HG02642 (cell line): ENCODE data around the gene CADPS2.
"Not testable (repeated sequence)": the region's sequence is repeated elsewhere in the genome, so short reads cannot be mapped to it uniquely, and the experiment has no call there.

Experiments used
- ATAC-seq: cut with Tn5 transposase; IDR thresholded peaks from one replicate; pipeline ENCODE4 v1.9.1; 2021; ENCODE audit warnings: mild to moderate bottlenecking; ENCODE audit not compliant: unreplicated experiment, poor library complexity

CADPS2 gene

GRCh38 chr7:122304996-122305421 is 581.3 kb downstream of the CADPS2 start:
- no peak for ATAC-seq

GRCh38 chr7:122304319-122304975 is 581.8 kb downstream of the CADPS2 start, which contains the start of gene FEZF1:
Gene FEZF1 (minus strand): TSS chr7:122304750. CDS start chr7:122304437, 313 bp downstream.
- no peak for ATAC-seq

GRCh38 chr7:122303531-122304318 is 582.5 kb downstream of the CADPS2 start:
- ATAC-seq: no peak

DNA sequence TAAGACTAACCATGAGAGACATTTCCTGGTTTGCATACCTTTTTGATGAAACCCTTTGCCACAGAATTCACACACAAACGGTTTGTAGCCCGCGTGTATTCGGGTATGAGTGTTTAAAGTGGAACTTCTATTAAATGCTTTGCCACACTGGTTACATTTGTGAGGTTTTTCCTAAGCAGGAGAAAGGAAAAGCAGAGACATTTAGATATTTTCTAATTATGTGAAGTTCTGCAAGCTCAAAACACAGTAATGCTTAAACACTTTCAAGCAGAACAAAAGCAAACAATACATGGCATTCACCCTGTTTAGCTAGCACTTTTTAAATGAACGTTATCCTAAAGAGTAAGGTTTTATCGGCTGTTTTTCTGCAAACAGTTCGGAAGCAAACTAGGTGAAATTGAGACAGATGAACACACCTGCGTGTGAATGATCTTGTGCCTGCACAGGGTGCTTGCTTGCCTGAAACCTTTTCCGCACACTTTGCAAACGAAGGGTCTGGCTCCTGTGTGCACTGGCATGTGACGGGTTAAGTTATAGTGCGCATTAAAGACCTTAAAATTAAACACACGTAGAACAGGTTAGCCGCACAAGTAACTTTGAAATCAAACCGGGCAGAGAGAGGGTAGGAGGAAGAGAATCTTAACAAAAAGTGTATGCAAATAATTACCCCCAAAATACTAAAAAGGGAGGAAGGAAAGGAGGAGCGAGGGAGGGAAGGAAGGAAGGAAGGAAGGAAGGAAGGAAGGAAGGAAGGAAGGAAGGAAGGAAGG is 583.3 kb downstream of the CADPS2 start:
- ATAC-seq: no peak

DNA sequence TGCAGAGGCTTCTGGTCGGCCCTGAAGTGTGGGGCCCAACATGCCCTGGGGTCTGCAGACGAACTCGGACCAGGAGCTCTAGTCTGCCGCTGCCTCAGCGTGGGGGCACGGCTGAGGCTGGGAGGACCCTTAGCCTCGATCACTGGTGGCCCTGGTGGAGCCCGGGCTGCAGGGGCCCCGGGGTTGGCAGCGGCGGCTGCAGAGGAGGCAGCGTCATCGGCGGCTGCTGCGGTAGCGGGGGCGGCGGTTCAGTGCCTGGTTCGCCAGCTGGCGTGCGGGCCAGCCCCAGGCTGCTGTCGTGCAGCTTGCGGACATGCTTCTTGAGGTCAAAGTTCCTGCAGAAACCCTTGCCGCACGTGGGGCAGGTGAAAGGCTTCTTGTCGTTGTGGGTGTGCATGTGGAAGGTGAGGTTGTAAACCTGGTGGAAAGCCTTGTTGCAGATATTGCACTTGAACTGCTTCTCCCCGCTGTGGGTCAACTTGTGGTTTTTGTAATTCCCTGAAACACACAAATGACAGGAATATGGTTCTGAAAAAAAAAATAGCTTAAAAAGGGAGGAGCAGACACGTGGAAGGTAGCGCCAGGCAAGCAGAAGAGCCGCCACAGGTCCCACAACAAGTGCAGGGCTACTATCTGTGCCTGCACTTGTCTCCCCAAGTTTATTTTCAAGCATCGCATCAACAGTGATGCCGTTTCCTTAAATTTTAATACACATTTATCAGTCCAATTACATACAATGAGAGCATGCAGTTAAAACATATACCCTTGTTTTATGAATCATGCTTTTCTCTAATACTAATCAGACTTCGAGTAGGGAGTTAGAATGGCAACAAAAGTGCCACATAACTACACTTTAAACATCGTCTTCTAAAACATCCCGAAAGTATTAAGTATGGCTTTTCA is 584.2 kb downstream of the CADPS2 start:
- no peak for ATAC-seq

DNA sequence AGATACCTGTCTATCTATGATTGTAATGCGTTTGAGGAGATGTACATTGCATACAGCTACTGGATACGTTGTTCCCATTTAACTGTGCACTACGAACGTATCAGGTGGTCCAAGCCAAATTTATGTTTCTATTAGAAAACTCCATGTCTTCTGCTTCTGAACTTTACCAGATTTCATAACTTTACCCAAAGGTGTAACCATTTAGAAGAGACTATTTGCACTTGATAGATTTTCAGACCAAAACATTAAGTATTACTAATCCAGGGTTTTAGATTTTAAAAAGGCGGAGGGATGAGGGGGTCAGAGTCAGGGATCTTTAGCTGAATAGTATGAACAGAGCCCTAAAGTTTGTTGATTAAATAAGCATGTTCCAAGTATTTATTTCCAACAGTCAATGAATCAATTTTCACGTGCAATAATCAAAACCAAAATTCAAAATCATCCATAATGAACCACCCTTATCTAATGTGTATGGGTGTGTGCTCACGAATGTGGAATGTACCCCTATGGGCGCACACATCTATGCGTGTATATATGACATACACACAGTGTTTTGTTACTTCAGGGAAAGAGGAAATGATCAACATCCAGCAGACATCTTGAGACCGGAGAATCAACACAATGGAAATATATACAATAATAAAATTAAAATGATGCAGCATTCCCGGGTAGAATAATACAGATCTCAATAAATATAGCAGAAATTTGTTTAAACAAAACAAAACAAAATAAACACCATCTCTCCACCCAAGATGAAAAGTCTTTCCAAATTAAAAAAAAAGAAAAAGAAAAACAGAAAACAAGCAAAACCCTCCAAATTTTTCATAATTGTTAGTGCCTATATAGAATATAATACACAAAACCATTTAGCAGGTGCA is 585.1 kb downstream of the CADPS2 start:
- ATAC-seq: no peak

- ATAC-seq: no peak
These were observed 585.9 kb downstream of the CADPS2 start for GRCh38 chr7:122300211-122300932.

GRCh38 chr7:122299624-122300210 is 586.5 kb downstream of the CADPS2 start:
- no peak for ATAC-seq

DNA sequence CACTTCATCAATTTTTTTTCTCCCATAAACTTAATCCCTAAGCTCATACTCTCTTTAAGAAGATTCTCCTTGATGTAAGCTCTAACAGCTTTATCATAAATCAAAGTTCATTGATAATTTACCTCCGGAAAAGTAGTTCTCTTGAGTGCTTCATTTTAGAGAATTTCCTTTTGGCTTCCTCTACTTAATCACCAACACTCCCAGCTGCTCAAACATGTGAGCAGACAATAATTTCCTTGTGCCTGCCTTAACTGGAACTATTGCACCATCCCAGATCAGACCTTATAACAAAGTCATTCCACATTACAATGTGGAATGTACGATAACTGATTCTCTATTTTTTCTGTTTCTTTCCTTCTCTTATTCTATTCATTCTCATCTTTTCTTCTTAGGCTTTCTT is 587.6 kb downstream of the CADPS2 start:
- ATAC-seq: no peak

GRCh38 chr7:122298131-122298530 is 588.1 kb downstream of the CADPS2 start:
- no peak for ATAC-seq

DNA sequence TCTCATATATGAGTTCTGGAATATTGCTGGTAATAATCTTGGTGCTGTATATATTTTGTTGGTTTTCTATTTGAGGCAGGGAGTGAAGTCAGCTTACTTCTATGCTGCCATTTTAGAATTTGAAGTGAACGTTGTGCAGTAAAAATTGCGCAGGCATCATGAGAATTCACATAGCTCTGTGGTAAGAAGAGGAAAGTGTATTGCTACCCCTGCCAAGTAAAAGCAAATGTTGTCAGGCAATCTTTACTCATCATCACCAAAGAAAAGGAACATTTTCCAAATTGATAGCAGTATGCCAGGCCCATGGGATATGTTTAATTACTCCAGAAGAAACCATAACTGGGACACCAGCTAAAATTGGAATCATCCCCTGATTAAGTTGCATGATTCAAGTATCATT is 595.1 kb downstream of the CADPS2 start:
- ATAC-seq: no peak

GRCh38 chr7:122290476-122290875 is 595.8 kb downstream of the CADPS2 start:
- ATAC-seq: no peak

DNA sequence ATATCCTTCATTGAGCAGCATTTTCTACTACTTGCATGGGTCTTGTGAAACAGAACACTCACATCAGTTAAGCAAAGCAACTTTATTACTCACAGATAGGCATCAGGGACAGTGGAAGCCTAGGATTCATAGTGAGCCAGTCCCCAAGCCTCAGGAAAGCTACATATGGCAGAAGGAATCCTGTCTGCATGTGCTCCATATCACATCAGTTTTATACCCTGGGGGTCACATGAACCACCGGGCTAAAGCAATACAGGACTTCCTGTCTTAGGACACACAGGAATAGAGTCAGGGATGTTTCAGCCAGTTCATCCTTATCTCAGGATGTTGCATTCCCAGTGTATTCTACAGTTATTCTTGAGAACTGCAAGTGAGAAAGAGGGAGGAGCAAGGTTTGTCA is 596.8 kb downstream of the CADPS2 start:
- no peak for ATAC-seq

DNA sequence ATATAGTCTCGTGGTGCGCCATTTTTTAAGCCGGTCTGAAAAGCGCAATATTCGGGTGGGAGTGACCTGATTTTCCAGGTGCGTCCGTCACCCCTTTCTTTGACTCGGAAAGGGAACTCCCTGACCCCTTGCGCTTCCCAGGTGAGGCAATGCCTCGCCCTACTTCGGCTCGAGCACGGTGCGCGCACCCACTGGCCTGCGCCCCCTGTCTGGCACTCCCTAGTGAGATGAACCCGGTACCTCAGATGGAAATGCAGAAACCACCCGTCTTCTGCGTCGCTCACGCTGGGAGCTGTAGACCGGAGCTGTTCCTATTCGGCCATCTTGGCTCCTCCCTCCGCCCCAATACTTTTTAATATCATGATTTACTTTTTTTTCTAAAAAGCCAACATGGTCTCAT is 601.7 kb downstream of the CADPS2 start:
- not testable (repeated sequence) for ATAC-seq

DNA sequence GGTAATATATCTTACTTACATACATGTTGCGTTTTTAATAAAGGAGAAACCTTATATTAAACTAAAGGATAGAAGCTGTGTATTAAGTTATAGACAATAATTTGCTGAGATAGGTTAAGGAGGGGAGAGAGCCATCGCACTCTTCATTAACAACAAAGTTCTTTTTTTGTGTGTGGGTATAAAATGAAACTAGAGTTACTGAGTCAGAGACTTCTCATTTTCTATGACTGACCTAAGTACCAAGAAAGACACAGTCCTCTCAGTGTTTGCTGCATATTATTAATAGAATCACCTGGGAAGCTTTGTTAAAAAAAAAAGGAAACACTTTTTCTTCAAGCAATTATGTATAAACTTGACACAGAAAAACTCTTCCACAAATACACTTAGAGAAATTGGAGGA is 613.1 kb downstream of the CADPS2 start:
- ATAC-seq: no peak

DNA sequence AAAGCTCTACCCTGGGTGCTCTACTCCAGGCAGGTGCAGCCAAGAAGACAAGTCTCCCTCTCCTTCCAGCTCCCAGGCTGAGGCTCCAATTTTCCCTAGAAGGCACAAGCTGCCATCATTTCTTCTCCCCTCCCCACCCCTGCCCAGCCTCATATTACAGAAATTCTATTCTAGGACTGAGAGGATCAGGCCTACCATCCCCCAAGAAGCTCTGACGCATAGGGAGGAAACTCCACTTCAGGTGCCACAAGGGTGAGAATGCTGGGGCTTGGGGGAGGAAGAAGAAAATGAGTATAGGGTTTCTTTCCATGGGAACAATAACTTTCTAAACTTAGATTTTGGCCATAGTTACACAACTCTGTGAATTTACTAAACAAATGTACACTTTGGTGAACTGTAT is 617.0 kb downstream of the CADPS2 start:
- ATAC-seq: no peak
